Measurements from ENCODE around the gene ZNF454. TPM values are rescaled to one million over a fixed set of nuclear protein-coding genes. Genes with fewer than 3 reads are reported as not detected.

The ZNF454 gene
- polyA plus RNA-seq (ENCODE audit: insufficient read length in 4 of 4), result 1 to 10 TPM; 5.8 to 8.4 (median 6.7) TPM

- peak; percentile 91 to 94 (median 92) for DNase-seq (ENCODE audit: low read depth in 4 of 4, low spot score in 3 of 4)
Measured at GRCh38 chr5:178940569-178941360, at the start of gene ZNF454. TSS of gene ZNF454 (plus strand) at chr5:178941198. CDS start at chr5:178942792, 1,594 bp downstream.

GRCh38 chr5:178895615-178896571 is 45.1 kb upstream of the ZNF454 start, which contains the start of gene ZFP2:
TSS of gene ZFP2 (plus strand) at chr5:178895913. CDS start at chr5:178931314, 35,401 bp downstream.
- DNase-seq (ENCODE audit: low read depth in 4 of 4, low spot score in 3 of 4), result peak; percentile 33 to 58 (median 50)

- no peak for DNase-seq (ENCODE audit: low read depth in 4 of 4, low spot score in 3 of 4)
Measured at GRCh38 chr5:178899289-178899688, 41.7 kb upstream of the ZNF454 start.

GRCh38 chr5:178902849-178903248 is 38.1 kb upstream of the ZNF454 start:
- no peak for DNase-seq (ENCODE audit: low read depth in 4 of 4, low spot score in 3 of 4)

GRCh38 chr5:178931846-178932760 is 8.9 kb upstream of the ZNF454 start:
- DNase-seq (ENCODE audit: low read depth in 4 of 4, low spot score in 3 of 4), result no peak

GRCh38 chr5:178941361-178941760 is 363 bp downstream of the ZNF454 start:
- peak in 2 of 4 donors; percentile 27 to 36 for DNase-seq (ENCODE audit: low read depth in 4 of 4, low spot score in 3 of 4)

- no peak for DNase-seq (ENCODE audit: low read depth in 4 of 4, low spot score in 3 of 4)
Measured at GRCh38 chr5:178965465-178966055, 24.6 kb downstream of the ZNF454 start.

- no peak for DNase-seq (ENCODE audit: low read depth in 4 of 4, low spot score in 3 of 4)
Measured at GRCh38 chr5:178981381-178981780, 40.4 kb downstream of the ZNF454 start.

- no peak for DNase-seq (ENCODE audit: low read depth in 4 of 4, low spot score in 3 of 4)
Measured at GRCh38 chr5:178982941-178983340, 41.9 kb downstream of the ZNF454 start.

- DNase-seq (ENCODE audit: low read depth in 4 of 4, low spot score in 3 of 4), result no peak
Measured at GRCh38 chr5:178983728-178984127, 42.7 kb downstream of the ZNF454 start.

- DNase-seq (ENCODE audit: low read depth in 4 of 4, low spot score in 3 of 4), result no peak
Measured at GRCh38 chr5:178984145-178985072, 43.4 kb downstream of the ZNF454 start.

GRCh38 chr5:178986326-178986960 is 45.4 kb downstream of the ZNF454 start:
- no peak for DNase-seq (ENCODE audit: low read depth in 4 of 4, low spot score in 3 of 4)

- DNase-seq (ENCODE audit: low read depth in 4 of 4, low spot score in 3 of 4), result no peak
Measured at GRCh38 chr5:178988436-178989220, 47.6 kb downstream of the ZNF454 start.

- no peak for DNase-seq (ENCODE audit: low read depth in 4 of 4, low spot score in 3 of 4)
Measured at GRCh38 chr5:178989311-178989710, 48.3 kb downstream of the ZNF454 start.

- DNase-seq (ENCODE audit: low read depth in 4 of 4, low spot score in 3 of 4), result no peak
Measured at GRCh38 chr5:178990491-178990890, 49.5 kb downstream of the ZNF454 start.

GRCh38 chr5:178991190-178992145 is 50.5 kb downstream of the ZNF454 start:
- no peak for DNase-seq (ENCODE audit: low read depth in 4 of 4, low spot score in 3 of 4)
